Skin epidermis (tissue), 12 donors: Measurements from ENCODE around the gene EIF5.
"Not testable (repeated sequence)": the region's sequence is repeated elsewhere in the genome, so short reads cannot be mapped to it uniquely, and the experiment has no call there.

Experiments used
- H3K27ac ChIP-seq, 21 experiments: fragments of 200-600 bp; sonication (generic) in 11 of 21; one replicate each; pipeline ENCODE4 v1.5.0; 2020; ENCODE audit warnings: mild to moderate bottlenecking in 3 of 21, inconsistent platforms in 2 of 21, moderate library complexity in 2 of 21
- H3K4me3 ChIP-seq, 7 experiments: fragments of 200-600 bp; sonication (generic) in 2 of 7; one replicate each; pipeline ENCODE4 v1.5.0; 2020; ENCODE audit warnings: inconsistent platforms in 2 of 7, mild to moderate bottlenecking in 2 of 7, moderate library complexity in 1 of 7

Gene EIF5

GRCh38 chr14:103357552-103357951 lies 23.5 kb downstream of the EIF5 start:
- not testable (repeated sequence) for H3K27ac ChIP-seq, H3K4me3 ChIP-seq

GRCh38 chr14:103360548-103360947 lies 26.5 kb downstream of the EIF5 start:
- Histone ChIP-seq H3K4me3 (no peak overlapping the region), H3K27ac (no peak overlapping the region)

- H3K4me3 ChIP-seq, result no peak overlapping the region
- H3K27ac ChIP-seq, result peak overlapping the region in 5 of 21 experiments; percentile 33 to 69 (median 50)
These were observed 27.8 kb downstream of the EIF5 start for GRCh38 chr14:103361867-103362266.

GRCh38 chr14:103362780-103363179 lies 28.7 kb downstream of the EIF5 start:
- Histone ChIP-seq H3K27ac (no peak overlapping the region), H3K4me3 (no peak overlapping the region)

GRCh38 chr14:103366741-103367140 lies 32.7 kb downstream of the EIF5 start:
- H3K27ac ChIP-seq, result no peak overlapping the region
- H3K4me3 ChIP-seq, result no peak overlapping the region

- Histone ChIP-seq H3K27ac (no peak overlapping the region), H3K4me3 (no peak overlapping the region)
These were observed 34.0 kb downstream of the EIF5 start for GRCh38 chr14:103367995-103368394.

GRCh38 chr14:103370087-103370486 lies 36.0 kb downstream of the EIF5 start:
- H3K27ac ChIP-seq, result no peak overlapping the region
- no peak overlapping the region for H3K4me3 ChIP-seq

GRCh38 chr14:103372017-103372416 lies 38.0 kb downstream of the EIF5 start:
- H3K4me3 ChIP-seq, result no peak overlapping the region
- no peak overlapping the region for H3K27ac ChIP-seq

- Histone ChIP-seq H3K27ac (peak overlapping the region in 3 of 21 experiments; percentile 14 to 66 (median 21)), H3K4me3 (no peak overlapping the region)
These were observed 38.7 kb downstream of the EIF5 start for GRCh38 chr14:103372552-103373304.

- Histone ChIP-seq H3K4me3 (no peak overlapping the region), H3K27ac (no peak overlapping the region)
These were observed 40.1 kb downstream of the EIF5 start for GRCh38 chr14:103374121-103374520.

- no peak overlapping the region for H3K4me3 ChIP-seq
- no peak overlapping the region for H3K27ac ChIP-seq
These were observed 43.5 kb downstream of the EIF5 start for GRCh38 chr14:103377522-103378037.

- no peak overlapping the region for H3K27ac ChIP-seq
- H3K4me3 ChIP-seq, result no peak overlapping the region
These were observed 44.2 kb downstream of the EIF5 start for GRCh38 chr14:103378038-103378854.

- H3K27ac ChIP-seq, result no peak overlapping the region
- no peak overlapping the region for H3K4me3 ChIP-seq
These were observed 46.8 kb downstream of the EIF5 start for GRCh38 chr14:103380719-103381377.

- Histone ChIP-seq H3K4me3 (no peak overlapping the region), H3K27ac (no peak overlapping the region)
These were observed 48.3 kb downstream of the EIF5 start for GRCh38 chr14:103382376-103382775.

- peak overlapping the region in 20 of 21 experiments; percentile 90 to 100 (median 98) for H3K27ac ChIP-seq
These were observed 50.6 kb downstream of the EIF5 start for GRCh38 chr14:103384450-103385151.

GRCh38 chr14:103385152-103385928 lies 51.3 kb downstream of the EIF5 start, which contains the start of gene MARK3:
TSS of gene MARK3 (plus strand) at chr14:103385415. CDS start at chr14:103386030, 615 bp downstream.
- peak within 1 kb of the TSS; percentile 90 to 100 (median 97) for H3K27ac ChIP-seq
- peak within 1 kb of the TSS; percentile 79 to 99 (median 88) for H3K4me3 ChIP-seq

More at GRCh38 chr14:103384450-103385151, 50.6 kb downstream of the EIF5 start:
- H3K4me3 ChIP-seq, result peak overlapping the region; percentile 79 to 99 (median 88)

- Histone ChIP-seq H3K27ac (peak overlapping the region; percentile 90 to 100 (median 97)), H3K4me3 (peak overlapping the region; percentile 79 to 99 (median 88))
These were observed 52.1 kb downstream of the EIF5 start for GRCh38 chr14:103385929-103386712.
